T-helper 1 cell treated with Interleukin-12 subunit alpha and Interleukin-12 subunit beta and Interleukin-4 antibody, amounts not matched to agents 30 ng/mL and 1 ng/mL, for 36 hours (primary cell): ENCODE measurements around the gene CYP1B1. TPM values are rescaled to one million over a fixed set of nuclear protein-coding genes. Genes with fewer than 3 reads are reported as not detected.
"Not testable (repeated sequence)": the region's sequence is repeated elsewhere in the genome, so short reads cannot be mapped to it uniquely, and the experiment has no call there.

ENCODE experiments used
- intact Hi-C: fragments of 100-400 bp; cut with micrococcal nuclease; formaldehyde crosslinking; loops from one replicate; pipeline ENCODE4 v1.15.1; 2024
- total RNA-seq: library from RNA; stranded (reverse); gene quantifications from 2 replicates; pipeline ENCODE4 v1.2.3, GENCODE V29; 2022

The CYP1B1 gene
- total RNA-seq, 1 donor from 2014 or later = 13.2 TPM

- intact Hi-C loops = no loop called here
These were observed 23.4 kb upstream of the CYP1B1 start for GRCh38 chr2:38099099-38100028.

- intact Hi-C loops = no loop called here
These were observed 22.6 kb upstream of the CYP1B1 start for GRCh38 chr2:38098421-38099098.

- intact Hi-C loops = no loop called here
These were observed 22.0 kb upstream of the CYP1B1 start for GRCh38 chr2:38097988-38098385.

GRCh38 chr2:38097258-38097987, 21.5 kb upstream of the CYP1B1 start:
- intact Hi-C loops = no loop called here

- intact Hi-C loops = loop anchor here (1.0 kb wide), 1 partner anchor 20 kb away; the partner anchor contains the start of gene CYP1B1
These were observed 20.3 kb upstream of the CYP1B1 start for GRCh38 chr2:38095996-38096861.

GRCh38 chr2:38095079-38095995, 19.4 kb upstream of the CYP1B1 start:
- intact Hi-C loops = no loop called here

GRCh38 chr2:38093527-38094165, 17.7 kb upstream of the CYP1B1 start:
- intact Hi-C loops = no loop called here

- intact Hi-C loops = no loop called here
These were observed 16.4 kb upstream of the CYP1B1 start for GRCh38 chr2:38092196-38092902.

GRCh38 chr2:38091760-38092159, 15.8 kb upstream of the CYP1B1 start:
- intact Hi-C loops = no loop called here

- intact Hi-C loops = no loop called here
These were observed 15.0 kb upstream of the CYP1B1 start for GRCh38 chr2:38090928-38091327.

GRCh38 chr2:38090212-38090611, 14.3 kb upstream of the CYP1B1 start:
- intact Hi-C loops = not testable (repeated sequence)

- intact Hi-C loops = not testable (repeated sequence)
These were observed 10.2 kb upstream of the CYP1B1 start for GRCh38 chr2:38085998-38086698.

- intact Hi-C loops = not testable (repeated sequence)
These were observed 8.6 kb upstream of the CYP1B1 start for GRCh38 chr2:38084556-38084955.

GRCh38 chr2:38082727-38083126, 6.8 kb upstream of the CYP1B1 start:
- intact Hi-C loops = not testable (repeated sequence)

- intact Hi-C loops = no loop called here
These were observed 4.4 kb upstream of the CYP1B1 start for GRCh38 chr2:38080346-38080745.

- intact Hi-C loops = loop anchor here (10.0 kb wide), 1 partner anchor 755 kb away; the partner anchor contains the start of gene PRKD3
These were observed 3.4 kb upstream of the CYP1B1 start for GRCh38 chr2:38079116-38080052.

- intact Hi-C loops = loop anchor here (1.0 to 10.0 kb wide), 7 partner anchors 41 to 1139 kb away; partner anchors contain the start of genes ATL2 and PRKD3
These were observed 1.4 kb upstream of the CYP1B1 start for GRCh38 chr2:38077431-38077769.
